ENCODE data around the gene RHOG. TPM values are rescaled to one million over a fixed set of nuclear protein-coding genes. Genes with fewer than 3 reads are reported as not detected.

Gene RHOG
- 163 and 176 TPM in 2 replicates for total RNA-seq

GRCh38 chr11:3840870-3841425, at the start of gene RHOG:
Gene RHOG (minus strand): TSS chr11:3840959. CDS start chr11:3828138, 12,821 bp downstream.
- POLR2A ChIA-PET, result interaction anchor here (0.5 to 9.3 kb wide), 48 partner anchors 9 to 462 kb away, joined by 3 to 352 read pairs (median 5); partner anchors contain the start of genes NUP98, PGAP2, STIM1 and ZNF195
- Mint-ChIP-seq H3K4me3 (peak within 1 kb of the TSS; percentile 91), H3K27ac (peak within 1 kb of the TSS; percentile 95), H3K36me3 (ENCODE audit: low read depth) (peaks cover 30% of the 10 kb centered on the region), H3K4me1 (peaks cover 53% of the 10 kb centered on the region), H3K27me3 (no peaks in the 10 kb centered on the region), H3K9me3 (no peaks in the 10 kb centered on the region)
- no peak for DNase-seq
- CTCF ChIA-PET, result interaction anchor here (0.7 to 13.0 kb wide), 25 partner anchors 9 to 232 kb away, joined by 3 to 156 read pairs (median 5); partner anchors contain the start of genes NUP98, PGAP2 and STIM1
- peak; percentile 83 for ATAC-seq (ENCODE audit: low read depth)
- intact Hi-C loops (cut with micrococcal nuclease), result loop anchor here (1.0 to 2.0 kb wide), 8 partner anchors 13 to 232 kb away; partner anchors contain the start of genes NUP98 and PGAP2
- TF ChIP-seq CTCF (IDR thresholded peaks at IDR 0.05), result no peak

GRCh38 chr11:3890014-3890413, 49.3 kb upstream of the RHOG start:
- peaks cover 87% of the 10 kb centered on the region for H3K4me1 Mint-ChIP-seq

GRCh38 chr11:3888876-3889275, 48.1 kb upstream of the RHOG start:
- ATAC-seq (ENCODE audit: low read depth), result no peak
- peaks cover 86% of the 10 kb centered on the region for H3K4me1 Mint-ChIP-seq
- intact Hi-C loops (cut with micrococcal nuclease), result no loop called here
- H3K36me3 Mint-ChIP-seq (ENCODE audit: low read depth), result peaks cover 5% of the 10 kb centered on the region
- peak overlapping the region; percentile 25 for H3K4me3 Mint-ChIP-seq
- H3K27ac Mint-ChIP-seq, result no peak overlapping the region
- DNase-seq, result no peak
- no peak for TF ChIP-seq CTCF (IDR thresholded peaks at IDR 0.05)
- no peaks in the 10 kb centered on the region for H3K9me3 Mint-ChIP-seq
- POLR2A ChIA-PET, result interaction anchor here (1.4 to 3.5 kb wide), 2 partner anchors 10 to 34 kb away, joined by 3 to 21 read pairs; partner anchors contain the start of gene STIM1
- CTCF ChIA-PET, result interaction anchor here (1.4 to 3.1 kb wide), 2 partner anchors 34 to 40 kb away, joined by 4 to 12 read pairs; partner anchors contain the start of gene STIM1
- no peaks in the 10 kb centered on the region for H3K27me3 Mint-ChIP-seq

More at GRCh38 chr11:3890014-3890413, 49.3 kb upstream of the RHOG start:
- ChIA-PET CTCF (interaction anchor here (0.7 to 3.1 kb wide), 5 partner anchors 35 to 183 kb away, joined by 4 to 12 read pairs (median 4); partner anchors contain the start of genes RHOG and STIM1), POLR2A (interaction anchor here (1.2 to 3.5 kb wide), 3 partner anchors 9 to 35 kb away, joined by 4 to 21 read pairs (median 5); partner anchors contain the start of gene STIM1)
- Mint-ChIP-seq H3K27me3 (no peaks in the 10 kb centered on the region), H3K27ac (no peak overlapping the region), H3K36me3 (ENCODE audit: low read depth) (peaks cover 5% of the 10 kb centered on the region), H3K4me3 (no peak overlapping the region), H3K9me3 (no peaks in the 10 kb centered on the region)
- intact Hi-C loops (cut with micrococcal nuclease), result loop anchor here (1.0 kb wide), 1 partner anchor 10 kb away; no protein-coding TSS in a partner anchor
- no peak for ATAC-seq (ENCODE audit: low read depth)
- no peak for DNase-seq
- TF ChIP-seq CTCF (IDR thresholded peaks at IDR 0.05), result no peak

GRCh38 chr11:3886985-3887384, 46.2 kb upstream of the RHOG start:
- ChIA-PET CTCF (interaction anchor here (1.1 kb wide), 1 partner anchor 38 kb away, joined by 8 read pairs; no protein-coding TSS in a partner anchor), POLR2A (interaction anchor here (0.7 to 3.1 kb wide), 2 partner anchors 9 to 32 kb away, joined by 10 to 12 read pairs; partner anchors contain the start of gene STIM1)
- H3K27ac Mint-ChIP-seq, result no peak overlapping the region
- ATAC-seq (ENCODE audit: low read depth), result no peak
- no peak for TF ChIP-seq CTCF (IDR thresholded peaks at IDR 0.05)
- peaks cover 81% of the 10 kb centered on the region for H3K4me1 Mint-ChIP-seq
- H3K36me3 Mint-ChIP-seq (ENCODE audit: low read depth), result peaks cover 3% of the 10 kb centered on the region
- H3K27me3 Mint-ChIP-seq, result no peaks in the 10 kb centered on the region
- intact Hi-C loops (cut with micrococcal nuclease), result no loop called here
- H3K4me3 Mint-ChIP-seq, result peak overlapping the region; percentile 15
- H3K9me3 Mint-ChIP-seq, result no peaks in the 10 kb centered on the region
- DNase-seq, result no peak

DNA sequence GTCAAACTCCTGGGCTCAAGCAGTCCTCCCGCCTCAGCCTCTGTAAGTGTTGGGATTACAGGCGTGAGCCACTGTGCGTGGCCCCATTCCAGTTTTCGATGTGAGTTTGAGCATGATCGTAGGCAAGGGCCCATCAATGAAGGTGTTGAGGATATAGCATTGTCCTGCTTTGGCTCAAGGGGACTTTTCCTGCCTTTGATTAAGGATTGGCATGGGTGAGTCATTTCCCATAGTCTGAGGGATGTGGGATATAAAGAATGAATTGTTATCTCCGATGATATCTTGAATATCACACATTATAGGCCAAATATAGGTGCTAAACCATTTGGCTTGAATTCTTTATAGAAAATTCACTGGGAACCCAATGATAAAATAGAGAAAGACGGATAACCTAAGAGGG, 45.1 kb upstream of the RHOG start:
- no peak for TF ChIP-seq CTCF (IDR thresholded peaks at IDR 0.05)
- Mint-ChIP-seq H3K4me1 (peaks cover 81% of the 10 kb centered on the region), H3K27ac (no peak overlapping the region), H3K27me3 (no peaks in the 10 kb centered on the region), H3K4me3 (no peak overlapping the region), H3K9me3 (no peaks in the 10 kb centered on the region), H3K36me3 (ENCODE audit: low read depth) (peaks cover 3% of the 10 kb centered on the region)
- intact Hi-C loops (cut with micrococcal nuclease), result no loop called here
- ChIA-PET POLR2A (interaction anchor here (0.7 to 3.1 kb wide), 3 partner anchors 13 to 45 kb away, joined by 5 to 12 read pairs (median 5); partner anchors contain the start of genes RHOG and STIM1), CTCF (interaction anchor here (1.3 kb wide), 1 partner anchor 15 kb away, joined by 4 read pairs; no protein-coding TSS in a partner anchor)
- DNase-seq (no peak), ATAC-seq (ENCODE audit: low read depth) (no peak)
